GM12872 (cell line): ENCODE results near the gene HOXB9.

Experiments
- CTCF ChIP-seq: IDR thresholded peaks from 3 replicates; pipeline ENCODE4 v1.5.1; 2011; ENCODE audit warnings: low read depth, mild to moderate bottlenecking, low read length, moderate library complexity; ENCODE audit not compliant: insufficient read depth

Gene HOXB9

GRCh38 chr17:48577330-48577945, 48.7 kb downstream of the HOXB9 start:
- TF ChIP-seq CTCF, result no peak

GRCh38 chr17:48576479-48577309, 49.5 kb downstream of the HOXB9 start:
- no peak for TF ChIP-seq CTCF

- TF ChIP-seq CTCF, result no peak
These were observed 50.3 kb downstream of the HOXB9 start for GRCh38 chr17:48575673-48576478.

- no peak for TF ChIP-seq CTCF
These were observed 51.0 kb downstream of the HOXB9 start for GRCh38 chr17:48575066-48575582.

- TF ChIP-seq CTCF, result no peak
These were observed 51.6 kb downstream of the HOXB9 start for GRCh38 chr17:48574505-48575065.

- no peak for TF ChIP-seq CTCF
These were observed 54.2 kb downstream of the HOXB9 start for GRCh38 chr17:48571826-48572417.
